GM19324 (cell line): ENCODE data around the gene EPO.
A peak's percentile ranks its signal among the peaks of the same experiment; 100 is the strongest.
"Not testable (repeated sequence)": the region's sequence is repeated elsewhere in the genome, so short reads cannot be mapped to it uniquely, and the experiment has no call there.

Source experiments
- ATAC-seq: cut with Tn5 transposase; IDR thresholded peaks from one replicate; pipeline ENCODE4 v1.9.1; 2021; ENCODE audit warnings: mild to moderate bottlenecking, moderate library complexity; ENCODE audit not compliant: unreplicated experiment, low FRiP score

The EPO gene

GRCh38 chr7:100701089-100701488, 19.2 kb upstream of the EPO start:
- not testable (repeated sequence) for ATAC-seq

GRCh38 chr7:100705320-100705752, 14.9 kb upstream of the EPO start:
- peak; percentile 57 for ATAC-seq

GRCh38 chr7:100705753-100706671, 14.3 kb upstream of the EPO start, which contains the start of gene POP7:
Gene POP7, plus strand, starts transcription at chr7:100706121. Its CDS starts 710 bp downstream, at chr7:100706831.
- peak; percentile 86 for ATAC-seq

GRCh38 chr7:100706672-100707311, 13.5 kb upstream of the EPO start:
- no peak for ATAC-seq

GRCh38 chr7:100708395-100708794, 11.9 kb upstream of the EPO start:
- no peak for ATAC-seq

- ATAC-seq = no peak
These were observed 9.8 kb upstream of the EPO start for GRCh38 chr7:100710452-100710851.

GRCh38 chr7:100711369-100711768, 8.9 kb upstream of the EPO start:
- ATAC-seq = no peak

- ATAC-seq = no peak
These were observed 5.5 kb upstream of the EPO start for GRCh38 chr7:100714725-100715124.

- ATAC-seq = not testable (repeated sequence)
These were observed 3.2 kb upstream of the EPO start for GRCh38 chr7:100717073-100717472.

GRCh38 chr7:100719523-100720278, 567 bp upstream of the EPO start:
- ATAC-seq = no peak

GRCh38 chr7:100720671-100721504, 620 bp downstream of the EPO start:
- no peak for ATAC-seq

GRCh38 chr7:100721505-100721812, 1.2 kb downstream of the EPO start:
- ATAC-seq = no peak

GRCh38 chr7:100722480-100723212, 2.4 kb downstream of the EPO start:
- no peak for ATAC-seq

GRCh38 chr7:100723732-100724275, 3.5 kb downstream of the EPO start:
- no peak for ATAC-seq

- not testable (repeated sequence) for ATAC-seq
These were observed 4.1 kb downstream of the EPO start for GRCh38 chr7:100724364-100724763.

- ATAC-seq = no peak
These were observed 6.9 kb downstream of the EPO start for GRCh38 chr7:100726996-100727761.

GRCh38 chr7:100728196-100728595, 7.9 kb downstream of the EPO start:
- ATAC-seq = no peak

- ATAC-seq = no peak
These were observed 10.0 kb downstream of the EPO start for GRCh38 chr7:100730136-100730800.
